ENCODE data around the gene GRM7. TPM values are rescaled to one million over a fixed set of nuclear protein-coding genes. Genes with fewer than 3 reads are reported as not detected.
A peak's percentile ranks its signal among the peaks of the same experiment; 100 is the strongest.
"Not testable (repeated sequence)": the region's sequence is repeated elsewhere in the genome, so short reads cannot be mapped to it uniquely, and the experiment has no call there.

The GRM7 gene
- total RNA-seq, 2 experiments from 2014 or later, result not detected

GRCh38 chr3:6929918-6930317 is 69.0 kb downstream of the GRM7 start:
- TF ChIP-seq EZH2phosphoT487 (IDR thresholded peaks at IDR 0.05; ENCODE audit: borderline replicate concordance, low read depth, low read length) (no peak), CTCF (conservative IDR thresholded peaks at IDR 0.05; ENCODE audit: low read length) (no peak)
- no peaks in the 10 kb centered on the region for H3K4me1 ChIP-seq (ENCODE audit: insufficient read depth, low read length, poor library complexity, severe bottlenecking)
- H3K9me2 ChIP-seq (ENCODE audit: insufficient read depth, low read length), result no peaks in the 10 kb centered on the region
- ChIA-PET CTCF (ENCODE audit: unreplicated experiment) (no interaction called here), POLR2A (no interaction called here)
- no TSS peak for BruUV-seq (replicated peaks)
- no peak overlapping the region for H3K27ac ChIP-seq (ENCODE audit: low read depth, low read length, poor library complexity, severe bottlenecking)
- H3K4me2 ChIP-seq (ENCODE audit: low read length), result no peak overlapping the region
- intact Hi-C loops (cut with micrococcal nuclease; ENCODE audit: unreplicated experiment), result no loop called here
- H3K9me3 ChIP-seq (ENCODE audit: low read length), result no peaks in the 10 kb centered on the region
- no peak overlapping the region for H2AFZ ChIP-seq (ENCODE audit: low read length)
- no peaks in the 10 kb centered on the region for H3K36me3 ChIP-seq (ENCODE audit: insufficient read depth, low read length)
- H4K20me1 ChIP-seq (ENCODE audit: insufficient read depth, low read length), result no peaks in the 10 kb centered on the region
- H3K79me2 ChIP-seq (ENCODE audit: insufficient read depth, low read depth, low read length), result no peaks in the 10 kb centered on the region
- no peak overlapping the region for H3K4me3 ChIP-seq (ENCODE audit: low read depth, low read length, poor library complexity, severe bottlenecking)
- DNase-seq (ENCODE audit: low spot score), result no peak

GRCh38 chr3:6935418-6935817 is 74.5 kb downstream of the GRM7 start:
- H3K27ac ChIP-seq (ENCODE audit: low read depth, low read length, poor library complexity, severe bottlenecking); H2AFZ ChIP-seq (ENCODE audit: low read length); POLR2A ChIA-PET; DNase-seq (ENCODE audit: low spot score); H3K79me2 ChIP-seq (ENCODE audit: insufficient read depth, low read depth, low read length); CTCF ChIA-PET (ENCODE audit: unreplicated experiment); H4K20me1 ChIP-seq (ENCODE audit: insufficient read depth, low read length); H3K9me2 ChIP-seq (ENCODE audit: insufficient read depth, low read length); H3K36me3 ChIP-seq (ENCODE audit: insufficient read depth, low read length); H3K9me3 ChIP-seq (ENCODE audit: low read length); intact Hi-C loops (cut with micrococcal nuclease; ENCODE audit: unreplicated experiment); BruUV-seq (replicated peaks); H3K4me3 ChIP-seq (ENCODE audit: low read depth, low read length, poor library complexity, severe bottlenecking); H3K4me1 ChIP-seq (ENCODE audit: insufficient read depth, low read length, poor library complexity, severe bottlenecking); H3K4me2 ChIP-seq (ENCODE audit: low read length): not testable (repeated sequence)
- TF ChIP-seq CTCF (conservative IDR thresholded peaks at IDR 0.05; ENCODE audit: low read length), result peak; percentile 36

GRCh38 chr3:6935970-6936369 is 75.1 kb downstream of the GRM7 start:
- H3K9me2 ChIP-seq (ENCODE audit: insufficient read depth, low read length), result no peaks in the 10 kb centered on the region
- no peak overlapping the region for H3K4me3 ChIP-seq (ENCODE audit: low read depth, low read length, poor library complexity, severe bottlenecking)
- H2AFZ ChIP-seq (ENCODE audit: low read length), result no peak overlapping the region
- H3K9me3 ChIP-seq (ENCODE audit: low read length), result no peaks in the 10 kb centered on the region
- CTCF ChIA-PET (ENCODE audit: unreplicated experiment), result no interaction called here
- POLR2A ChIA-PET, result no interaction called here
- DNase-seq (ENCODE audit: low spot score), result no peak
- TF ChIP-seq EZH2phosphoT487 (IDR thresholded peaks at IDR 0.05; ENCODE audit: borderline replicate concordance, low read depth, low read length) (no peak), CTCF (conservative IDR thresholded peaks at IDR 0.05; ENCODE audit: low read length) (no peak)
- H3K36me3 ChIP-seq (ENCODE audit: insufficient read depth, low read length), result no peaks in the 10 kb centered on the region
- H3K27ac ChIP-seq (ENCODE audit: low read depth, low read length, poor library complexity, severe bottlenecking), result no peak overlapping the region
- no peaks in the 10 kb centered on the region for H3K79me2 ChIP-seq (ENCODE audit: insufficient read depth, low read depth, low read length)
- H3K4me1 ChIP-seq (ENCODE audit: insufficient read depth, low read length, poor library complexity, severe bottlenecking), result no peaks in the 10 kb centered on the region
- intact Hi-C loops (cut with micrococcal nuclease; ENCODE audit: unreplicated experiment), result no loop called here
- no peaks in the 10 kb centered on the region for H4K20me1 ChIP-seq (ENCODE audit: insufficient read depth, low read length)
- no peak overlapping the region for H3K4me2 ChIP-seq (ENCODE audit: low read length)
- no TSS peak for BruUV-seq (replicated peaks)
